Activated T-cell treated with anti-CD3 and anti-CD28 coated beads, Interleukin-2, amount 50 U/mL, for 24 hours (primary cell): ENCODE data around the gene HAS3.

Experiments used
- DNase-seq: peaks from one replicate; pipeline ENCODE4 v3.0.0-alpha.2; 2020
- H3K27ac Mint-ChIP-seq: 2 replicates; pipeline ENCODE4 v1.8.0; 2020; ENCODE audit warnings: mild to moderate bottlenecking, mixed read lengths
- H3K27me3 Mint-ChIP-seq: 2 replicates; pipeline ENCODE4 v1.8.0; 2020; ENCODE audit warnings: mixed read lengths
- H3K36me3 Mint-ChIP-seq: 2 replicates; pipeline ENCODE4 v1.8.0; 2020; ENCODE audit warnings: low read depth, mixed read lengths
- H3K4me1 Mint-ChIP-seq: 2 replicates; pipeline ENCODE4 v1.8.0; 2020; ENCODE audit warnings: low read depth, mixed read lengths
- H3K4me3 Mint-ChIP-seq: 2 replicates; pipeline ENCODE4 v1.8.0; 2020; ENCODE audit warnings: mild to moderate bottlenecking, moderate library complexity, mixed read lengths
- H3K9me3 Mint-ChIP-seq: 2 replicates; pipeline ENCODE4 v1.8.0; 2020; ENCODE audit warnings: mixed read lengths

Gene HAS3

GRCh38 chr16:69166946-69167930 lies 61.8 kb downstream of the HAS3 start:
- peak overlapping the region; percentile 47 for H3K4me3 Mint-ChIP-seq
- no peaks in the 10 kb centered on the region for H3K27me3 Mint-ChIP-seq
- no peaks in the 10 kb centered on the region for H3K9me3 Mint-ChIP-seq

More at GRCh38 chr16:69166946-69167930, 61.8 kb downstream of the HAS3 start:
- H3K27ac Mint-ChIP-seq = peak overlapping the region; percentile 98
- peaks cover 94% of the 10 kb centered on the region for H3K36me3 Mint-ChIP-seq
- DNase-seq = no peak
- peaks cover 65% of the 10 kb centered on the region for H3K4me1 Mint-ChIP-seq
